Endometrial microvascular endothelial cells (primary cell): ENCODE data around the gene ATP6V0E2. TPM values are rescaled to one million over a fixed set of nuclear protein-coding genes. Genes with fewer than 3 reads are reported as not detected.

Source experiments
- in situ Hi-C: cut with HindIII; loops from 2 replicates; pipeline ENCODE4 v1.10.0; 2017; ENCODE audit warnings: low sequenced_read_pairs, low pct_unique_long_range_greater_than_20kb; ENCODE audit errors: inconsistent ontology term
- total RNA-seq: library from RNA; depleted of rRNA; stranded (reverse); fragments of >200 nt; gene quantifications from one replicate; pipeline ENCODE4 v1.2.3, GENCODE V29; 2015; ENCODE audit errors: inconsistent ontology term

The ATP6V0E2 gene
- total RNA-seq, 1 donor from 2014 or later = 64.8 TPM

DNA sequence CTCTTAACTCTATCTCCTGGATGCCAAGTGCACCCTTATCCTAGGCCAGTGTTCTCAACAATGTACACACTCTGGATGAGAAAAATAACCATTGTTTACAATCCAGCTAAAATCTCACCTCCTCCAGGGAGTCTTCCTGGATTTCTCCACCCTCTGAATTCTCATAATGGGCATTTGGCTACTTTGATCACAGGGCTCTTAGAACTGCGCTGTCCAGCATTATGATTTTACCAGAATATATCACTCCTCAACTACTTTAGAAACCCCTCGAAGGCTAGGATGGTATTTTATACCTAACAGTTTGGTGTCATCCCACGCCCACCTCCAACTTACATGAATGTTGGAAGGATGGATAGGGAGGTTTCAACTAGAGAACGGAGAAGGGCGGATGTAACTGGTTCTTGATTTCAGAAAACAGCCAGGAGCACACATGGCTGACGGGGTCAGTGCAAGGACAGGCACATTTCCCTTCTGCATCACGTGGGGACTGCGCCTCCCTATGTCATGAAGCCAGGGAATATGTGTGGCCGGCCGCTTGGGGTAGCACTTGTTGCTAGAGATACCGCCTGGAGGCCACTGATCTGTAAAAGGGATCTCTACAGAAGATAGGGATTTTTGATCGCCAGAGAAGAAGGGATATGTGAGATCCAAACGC lies 1.2 kb upstream of the ATP6V0E2 start:
- in situ Hi-C loops = no loop called here

- in situ Hi-C loops = no loop called here
Observed at GRCh38 chr7:149873970-149874643, 338 bp downstream of the ATP6V0E2 start.

GRCh38 chr7:149874644-149875028 lies 867 bp downstream of the ATP6V0E2 start:
- in situ Hi-C loops = no loop called here

GRCh38 chr7:149875396-149875795 lies 1.6 kb downstream of the ATP6V0E2 start:
- in situ Hi-C loops = no loop called here

DNA sequence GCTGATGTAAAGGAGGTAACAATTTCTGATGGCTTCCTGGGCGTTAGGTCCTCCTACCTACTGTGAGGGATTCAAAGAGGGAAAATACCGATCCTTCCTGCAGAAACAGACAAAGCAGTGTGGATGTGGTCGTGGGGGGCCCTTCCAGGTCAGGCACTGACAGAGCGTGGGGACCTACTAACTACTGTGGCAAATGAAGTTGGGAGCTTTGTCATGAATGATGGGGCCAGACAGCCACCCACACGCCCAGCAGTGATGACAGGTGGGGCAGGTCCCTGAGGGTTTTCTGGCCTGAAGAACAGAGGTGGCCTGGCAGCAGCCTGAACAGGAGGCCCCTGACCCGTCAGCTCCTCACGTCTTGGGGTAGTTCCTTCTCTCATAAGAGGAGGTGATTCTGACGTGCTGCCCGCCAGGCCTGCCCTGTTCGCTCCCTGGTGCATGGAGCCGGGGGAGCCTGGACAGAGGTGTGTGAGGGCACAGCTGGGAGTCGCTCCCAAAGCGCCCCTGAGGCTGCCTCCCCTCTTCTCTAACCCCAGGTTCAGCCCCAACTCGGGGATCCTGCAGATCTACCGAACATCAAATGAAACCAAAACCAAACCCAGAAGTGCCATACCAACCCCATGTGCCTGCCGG lies 4.2 kb downstream of the ATP6V0E2 start:
- in situ Hi-C loops = no loop called here

DNA sequence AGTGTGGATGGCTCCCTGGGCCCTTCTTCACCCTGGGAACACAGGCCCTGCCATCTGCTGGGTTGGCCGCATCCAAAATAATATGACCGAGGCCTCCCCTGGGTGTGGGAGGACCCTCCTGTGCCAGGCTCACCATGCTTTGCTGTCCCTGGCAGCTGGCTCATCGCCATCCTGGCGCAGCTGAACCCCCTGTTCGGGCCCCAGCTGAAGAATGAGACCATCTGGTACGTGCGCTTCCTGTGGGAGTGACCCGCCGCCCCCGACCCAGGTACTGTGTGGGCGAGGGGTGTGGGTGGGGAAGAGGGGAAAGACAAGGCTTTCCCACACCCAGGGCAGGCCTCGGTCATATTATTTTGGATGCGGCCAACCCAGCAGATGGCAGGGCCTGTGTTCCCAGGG lies 4.8 kb downstream of the ATP6V0E2 start:
- in situ Hi-C loops = no loop called here

DNA sequence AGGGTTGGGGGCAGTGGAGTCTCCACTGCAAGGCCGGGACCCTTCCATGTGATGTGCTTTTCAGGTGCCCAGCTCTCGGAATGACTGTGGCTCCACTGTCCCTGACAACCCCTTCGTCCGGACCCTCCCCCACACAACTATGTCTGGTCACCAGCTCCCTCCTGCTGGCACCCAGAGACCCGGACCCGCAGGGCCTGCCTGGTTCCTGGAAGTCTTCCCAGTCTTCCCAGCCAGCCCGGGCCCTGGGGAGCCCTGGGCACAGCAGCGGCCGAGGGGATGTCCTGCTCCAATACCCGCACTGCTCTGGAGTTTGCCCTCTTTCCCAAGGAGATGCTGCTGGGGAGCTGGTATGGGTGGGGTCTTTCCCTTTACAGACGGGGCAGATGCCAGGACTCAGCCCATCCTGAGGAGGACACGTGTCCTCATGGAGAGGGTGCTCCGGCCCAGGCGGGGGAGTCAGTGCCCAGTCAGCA lies 5.5 kb downstream of the ATP6V0E2 start:
- in situ Hi-C loops = no loop called here

- in situ Hi-C loops = no loop called here
Observed at GRCh38 chr7:149879766-149880637, 6.2 kb downstream of the ATP6V0E2 start.

GRCh38 chr7:149880638-149881311 lies 7.0 kb downstream of the ATP6V0E2 start:
- in situ Hi-C loops = no loop called here

- in situ Hi-C loops = no loop called here
Observed at GRCh38 chr7:149881328-149882247, 7.8 kb downstream of the ATP6V0E2 start.

- in situ Hi-C loops = no loop called here
Observed at GRCh38 chr7:149882248-149883047, 8.7 kb downstream of the ATP6V0E2 start.

GRCh38 chr7:149883048-149883438 lies 9.3 kb downstream of the ATP6V0E2 start:
- in situ Hi-C loops = no loop called here

- in situ Hi-C loops = no loop called here
Observed at GRCh38 chr7:149883452-149883861, 9.7 kb downstream of the ATP6V0E2 start.

DNA sequence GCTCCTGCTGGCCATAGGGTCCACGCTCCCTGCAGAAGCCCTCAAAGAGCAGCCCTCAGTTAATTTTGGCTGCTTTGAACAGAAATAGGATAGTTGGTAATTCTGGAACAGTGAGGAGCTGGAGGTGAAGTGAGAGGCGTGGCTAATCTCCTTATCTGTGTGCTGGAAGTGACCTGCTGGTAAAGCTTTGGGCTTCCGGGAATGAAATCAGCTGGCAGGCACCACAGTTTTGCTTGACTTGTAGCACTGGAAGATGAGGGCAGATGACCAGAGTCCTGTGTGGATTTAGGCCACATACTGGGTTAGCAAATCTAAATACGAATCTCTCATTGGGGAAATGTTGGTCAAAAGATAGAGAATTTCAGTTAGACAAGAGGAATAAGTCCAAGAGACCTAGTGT lies 10.2 kb downstream of the ATP6V0E2 start:
- in situ Hi-C loops = no loop called here

DNA sequence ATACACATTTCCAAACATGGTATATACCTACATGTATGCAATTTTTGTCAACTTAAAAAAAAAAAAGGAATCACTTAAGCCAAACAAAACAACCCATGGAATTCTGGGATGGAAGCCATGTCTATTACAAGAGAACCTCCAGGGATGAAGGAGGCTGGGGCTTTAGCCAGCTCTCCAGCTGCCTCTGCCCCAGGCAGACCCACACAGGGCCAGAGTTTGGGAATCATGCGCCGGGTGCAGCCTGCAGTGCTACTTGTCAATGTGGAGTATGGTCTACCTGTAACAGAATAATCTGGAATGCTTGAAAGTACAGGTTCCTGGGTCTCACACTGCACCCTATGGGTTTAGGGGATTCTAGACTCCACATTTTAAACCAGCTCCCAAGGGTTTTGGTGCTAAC lies 10.8 kb downstream of the ATP6V0E2 start:
- in situ Hi-C loops = no loop called here

DNA sequence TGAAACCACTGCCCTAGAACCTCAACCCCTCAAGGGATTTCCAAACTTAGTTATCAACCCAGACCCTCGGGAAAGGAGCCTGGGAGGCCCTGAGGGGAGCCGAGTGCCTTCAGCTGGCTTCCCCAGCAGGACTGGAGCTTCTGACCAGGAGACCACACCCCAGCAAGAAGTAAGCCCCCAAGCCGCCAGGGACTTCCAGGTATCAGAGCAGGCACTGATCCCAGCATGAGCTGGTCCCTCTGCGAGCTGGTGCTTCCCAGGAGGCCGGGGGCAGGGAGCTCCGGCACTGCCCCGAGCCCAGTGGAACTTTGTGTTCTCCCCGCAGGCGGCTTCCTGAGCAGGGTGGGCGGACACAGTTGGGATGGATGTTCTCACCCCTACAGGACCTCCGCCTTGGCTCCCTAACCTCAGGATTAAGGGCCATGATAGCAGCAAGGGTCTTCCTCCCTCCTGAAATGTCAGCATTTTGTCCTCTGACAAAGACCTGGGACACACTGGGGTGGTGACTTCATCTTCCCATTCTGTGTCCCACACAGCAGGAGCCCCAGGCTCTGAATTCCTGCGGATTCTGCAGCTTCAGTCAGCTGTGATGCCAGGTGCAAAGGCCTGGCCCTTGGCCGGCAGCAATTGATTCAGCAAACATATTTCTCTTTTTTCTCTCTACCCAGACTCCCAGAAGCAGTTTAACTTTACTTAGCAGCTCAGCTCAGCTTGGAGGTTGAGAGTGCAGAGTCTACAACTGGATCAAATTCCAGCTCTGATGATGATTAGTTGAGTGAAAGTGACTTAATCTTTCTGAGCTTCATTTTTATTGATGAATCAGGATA lies 11.6 kb downstream of the ATP6V0E2 start:
- in situ Hi-C loops = no loop called here
